NT2/D1 (cell line): ENCODE results near the gene RNF141.

Experiments
- DNase-seq: peaks from one replicate; pipeline ENCODE4 v3.0.0-alpha.2; 2011; ENCODE audit warnings: low read depth, low spot score
- H3K27me3 ChIP-seq: 2 replicates; pipeline ENCODE4 v1.6.0; 2011; ENCODE audit warnings: mild to moderate bottlenecking; ENCODE audit not compliant: insufficient read length, insufficient read depth
- H3K36me3 ChIP-seq: 2 replicates; pipeline ENCODE4 v1.6.1; 2011; ENCODE audit warnings: mild to moderate bottlenecking, low read length, mixed read lengths; ENCODE audit not compliant: insufficient read depth, insufficient read length
- H3K4me1 ChIP-seq: 2 replicates; pipeline ENCODE4 v1.5.1; 2011; ENCODE audit not compliant: insufficient read depth, insufficient read length
- H3K4me3 ChIP-seq: 2 replicates; pipeline ENCODE4 v1.5.1; 2011; ENCODE audit warnings: low read depth; ENCODE audit not compliant: insufficient read length
- H3K9ac ChIP-seq: 2 replicates; pipeline ENCODE4 v1.6.0; 2011; ENCODE audit warnings: low read depth; ENCODE audit not compliant: insufficient read length
- H3K9me3 ChIP-seq: 2 replicates; pipeline ENCODE4 v1.5.1; 2011; ENCODE audit warnings: mild to moderate bottlenecking, low read length; ENCODE audit not compliant: insufficient read depth
- SUZ12 ChIP-seq: IDR thresholded peaks from 2 replicates; pipeline ENCODE4 v1.6.1; 2011; ENCODE audit not compliant: insufficient read length, insufficient read depth; ENCODE audit errors: extremely low read depth
- YY1 ChIP-seq: IDR thresholded peaks from 2 replicates; pipeline ENCODE4 v1.6.1; 2011; ENCODE audit not compliant: insufficient read length, insufficient read depth
- ZNF274 ChIP-seq: IDR thresholded peaks from 2 replicates; pipeline ENCODE4 v1.6.1; 2011; ENCODE audit warnings: mild to moderate bottlenecking, low read depth, low read length

Gene RNF141

DNA sequence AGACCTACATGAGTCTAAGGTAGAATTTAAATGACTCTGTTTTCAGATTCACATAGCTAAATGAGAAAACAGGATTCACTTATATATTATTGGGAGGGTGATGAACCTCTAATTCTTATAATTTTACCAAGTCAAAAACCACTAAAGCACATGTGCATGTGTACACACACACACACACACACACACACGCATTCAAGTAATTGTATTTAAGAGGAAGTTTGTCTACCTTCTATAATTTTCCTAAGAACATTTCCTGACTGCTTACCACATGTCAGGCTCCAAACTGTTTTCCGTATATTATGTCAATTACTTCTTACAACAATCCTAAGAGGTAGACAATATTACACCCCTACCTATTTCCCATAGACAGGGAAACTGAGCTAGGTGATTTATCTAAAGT is 6.7 kb downstream of the RNF141 start:
- TF ChIP-seq SUZ12 (no peak), YY1 (no peak), ZNF274 (no peak)
- no peak overlapping the region for H3K9ac ChIP-seq
- DNase-seq = no peak

DNA sequence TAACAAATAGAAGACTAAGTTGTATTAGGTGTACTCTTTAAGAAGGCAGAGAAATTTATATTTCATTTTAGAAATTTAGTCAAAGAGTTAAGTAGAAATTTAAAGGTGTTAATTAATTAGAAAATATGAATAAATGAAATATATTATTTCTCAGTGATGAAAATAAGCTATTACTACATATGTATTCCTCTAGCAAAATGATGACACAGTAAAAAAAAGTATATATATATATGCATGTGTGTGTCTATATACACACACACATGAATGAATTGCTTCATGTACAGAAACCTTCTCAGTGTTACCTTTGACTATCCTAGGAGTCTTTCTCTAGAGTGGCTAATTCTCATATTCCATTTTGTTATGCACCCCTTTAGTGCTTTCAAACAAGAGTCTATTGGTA is 7.7 kb downstream of the RNF141 start:
- no peaks in the 10 kb centered on the region for H3K9me3 ChIP-seq
- H3K9ac ChIP-seq = no peak overlapping the region
- no peak for DNase-seq
- H3K4me1 ChIP-seq = no peaks in the 10 kb centered on the region
- TF ChIP-seq SUZ12 (no peak), ZNF274 (no peak), YY1 (no peak)
- H3K36me3 ChIP-seq = peaks cover 22% of the 10 kb centered on the region
- H3K4me3 ChIP-seq = no peak overlapping the region
- no peaks in the 10 kb centered on the region for H3K27me3 ChIP-seq

More for the DNA sequence above, 6.7 kb downstream of the RNF141 start:
- Histone ChIP-seq H3K4me3 (no peak overlapping the region), H3K9me3 (no peaks in the 10 kb centered on the region), H3K4me1 (no peaks in the 10 kb centered on the region), H3K27me3 (no peaks in the 10 kb centered on the region), H3K36me3 (peaks cover 16% of the 10 kb centered on the region)

DNA sequence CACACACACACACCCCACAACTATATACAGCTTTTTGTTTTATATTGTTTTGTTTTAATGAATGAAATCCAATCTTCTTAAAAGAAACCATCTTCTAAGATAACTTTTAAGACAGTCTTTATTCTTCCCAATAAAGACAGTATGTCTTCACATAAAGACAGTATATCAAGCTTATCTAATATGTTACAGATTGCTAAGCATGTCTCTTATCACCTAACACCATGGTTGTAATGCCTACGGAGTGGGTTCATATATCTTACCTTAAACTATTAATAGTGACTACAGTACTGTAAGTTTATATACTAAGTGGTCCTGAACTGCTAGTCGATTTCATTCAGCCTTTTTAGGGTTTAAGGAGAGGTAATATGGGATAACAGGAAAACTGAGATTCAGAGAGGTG is 8.5 kb downstream of the RNF141 start:
- no peak for DNase-seq

DNA sequence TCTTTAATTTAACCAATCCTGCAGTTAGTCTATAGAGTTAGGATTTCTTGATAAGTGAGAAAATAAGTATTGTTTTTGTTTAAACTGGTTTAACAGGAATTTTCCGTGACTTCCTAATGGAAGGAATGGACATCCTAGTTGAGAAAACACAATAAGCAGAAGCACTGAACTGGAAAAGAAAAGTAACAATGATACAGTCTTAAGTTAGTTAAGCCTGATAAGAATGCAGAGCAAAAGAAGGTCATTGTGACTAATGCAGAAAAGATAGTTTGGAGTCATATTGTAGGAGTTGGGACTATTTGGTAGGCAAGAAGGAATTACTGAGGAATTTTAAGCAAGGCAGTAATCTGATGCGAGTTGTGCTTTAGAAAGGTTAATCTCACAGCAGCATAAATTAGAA is 11.7 kb downstream of the RNF141 start:
- TF ChIP-seq ZNF274 (no peak), SUZ12 (no peak), YY1 (no peak)
- DNase-seq = no peak
- Histone ChIP-seq H3K9ac (no peak overlapping the region), H3K4me1 (no peaks in the 10 kb centered on the region), H3K27me3 (no peaks in the 10 kb centered on the region), H3K4me3 (no peak overlapping the region), H3K36me3 (peaks cover 33% of the 10 kb centered on the region), H3K9me3 (no peaks in the 10 kb centered on the region)

More for the DNA sequence above, 8.5 kb downstream of the RNF141 start:
- no peaks in the 10 kb centered on the region for H3K9me3 ChIP-seq
- H3K27me3 ChIP-seq = no peaks in the 10 kb centered on the region
- H3K9ac ChIP-seq = no peak overlapping the region
- TF ChIP-seq YY1 (no peak), SUZ12 (no peak), ZNF274 (no peak)
- H3K36me3 ChIP-seq = peaks cover 23% of the 10 kb centered on the region
- H3K4me3 ChIP-seq = no peak overlapping the region
- H3K4me1 ChIP-seq = no peaks in the 10 kb centered on the region

DNA sequence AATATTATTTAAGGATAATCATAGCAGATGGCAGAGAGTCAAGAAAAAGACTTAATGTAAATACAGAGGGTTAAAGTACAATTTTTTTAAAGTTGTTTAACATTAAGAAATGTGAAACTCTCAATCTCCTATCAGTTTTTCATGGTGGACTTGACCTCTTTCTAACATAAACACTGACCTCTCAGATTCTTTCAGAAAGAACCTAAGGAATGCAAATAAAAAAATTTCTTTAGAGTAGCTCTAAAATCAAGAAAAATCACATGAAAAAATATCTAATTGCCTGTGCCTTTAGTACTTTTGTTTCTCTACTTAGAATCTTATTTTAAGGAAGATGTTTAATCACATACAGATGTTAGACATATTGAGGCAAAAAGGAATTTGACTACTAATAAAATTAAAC is 12.9 kb downstream of the RNF141 start:
- no peak for DNase-seq
- Histone ChIP-seq H3K27me3 (no peaks in the 10 kb centered on the region), H3K9me3 (no peaks in the 10 kb centered on the region), H3K36me3 (peaks cover 36% of the 10 kb centered on the region), H3K4me3 (no peak overlapping the region), H3K4me1 (no peaks in the 10 kb centered on the region), H3K9ac (no peak overlapping the region)
- no peak for TF ChIP-seq YY1
- no peak for TF ChIP-seq ZNF274
- TF ChIP-seq SUZ12 = no peak

DNA sequence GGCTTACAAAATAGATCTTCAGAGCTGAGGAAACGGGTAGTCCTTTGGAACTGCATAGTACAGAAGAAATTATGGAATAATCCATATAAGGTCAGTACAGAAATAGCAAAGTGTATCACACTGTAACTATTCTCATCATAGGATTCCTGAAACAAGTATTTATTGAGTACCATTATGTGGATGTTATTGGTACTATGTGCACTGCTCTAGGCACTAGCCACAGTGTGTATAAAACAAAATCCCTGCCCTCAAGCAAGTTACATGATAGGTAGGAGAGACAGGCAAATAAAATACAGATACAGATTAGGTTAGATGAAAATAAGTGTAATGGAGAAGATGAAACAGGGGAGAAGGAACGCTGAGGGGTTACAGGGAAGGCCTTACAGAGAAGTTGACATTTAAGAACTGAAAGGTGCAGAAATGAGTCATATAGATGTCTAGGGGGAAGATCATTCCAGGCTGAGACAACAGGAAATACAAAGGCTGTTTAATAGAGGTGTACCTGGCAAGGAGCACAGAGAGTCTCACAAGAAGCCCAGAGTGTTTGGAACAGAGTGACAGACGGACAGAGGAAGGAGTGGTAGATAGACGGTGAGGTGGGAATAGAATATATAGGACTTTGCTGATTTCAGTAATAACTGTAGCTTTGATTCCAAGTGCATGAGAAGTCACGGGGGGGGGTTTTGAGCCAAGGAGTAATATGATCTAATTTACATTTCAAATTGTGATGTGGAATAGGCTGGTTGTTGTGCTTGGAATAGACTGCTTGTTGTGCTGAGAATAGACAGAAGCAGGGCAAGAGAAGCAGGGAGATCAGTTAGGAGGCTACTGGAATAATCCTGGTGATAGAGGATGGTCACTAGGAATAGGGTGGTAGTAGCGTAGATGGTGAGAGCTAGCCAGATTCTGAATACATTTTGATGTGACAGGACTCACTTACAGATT is 13.7 kb downstream of the RNF141 start:
- no peaks in the 10 kb centered on the region for H3K9me3 ChIP-seq
- no peak overlapping the region for H3K4me3 ChIP-seq
- H3K9ac ChIP-seq = no peak overlapping the region
- no peak for TF ChIP-seq ZNF274
- DNase-seq = no peak
- no peaks in the 10 kb centered on the region for H3K27me3 ChIP-seq
- no peaks in the 10 kb centered on the region for H3K4me1 ChIP-seq
- peaks cover 37% of the 10 kb centered on the region for H3K36me3 ChIP-seq

DNA sequence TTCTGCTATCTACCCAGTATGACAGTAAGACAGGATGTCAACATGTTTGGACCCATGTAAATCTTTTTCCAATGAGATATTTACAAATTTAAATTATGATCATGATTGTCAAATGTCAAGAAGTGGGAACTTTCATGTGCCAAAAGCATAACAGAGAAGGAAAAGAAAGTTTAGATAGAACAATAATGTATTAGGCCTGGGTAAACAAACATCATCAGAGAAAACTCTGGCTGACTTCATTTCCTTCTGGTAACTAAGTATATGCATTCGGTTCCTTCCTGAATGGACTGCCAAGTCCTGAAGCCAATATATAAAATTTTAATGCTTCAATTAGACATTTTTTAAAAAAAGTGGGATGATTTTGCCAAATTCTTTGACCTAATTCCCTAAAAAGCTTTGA is 16.5 kb downstream of the RNF141 start:
- Histone ChIP-seq H3K9ac (no peak overlapping the region), H3K4me3 (no peak overlapping the region), H3K4me1 (no peaks in the 10 kb centered on the region), H3K9me3 (no peaks in the 10 kb centered on the region), H3K27me3 (no peaks in the 10 kb centered on the region), H3K36me3 (peaks cover 43% of the 10 kb centered on the region)
- TF ChIP-seq SUZ12 (no peak), YY1 (no peak), ZNF274 (no peak)
- DNase-seq = no peak
